PFSK-1 (cell line): ENCODE measurements around the gene THBS4.

Experiments used
- FOXP2 ChIP-seq: optimal IDR thresholded peaks from 2 replicates; pipeline ENCODE3; 2011; ENCODE audit warnings: borderline replicate concordance, control low read depth, inconsistent platforms; ENCODE audit not compliant: insufficient read depth; ENCODE audit errors: extremely low read length, extremely low read depth
- POLR2AphosphoS5 ChIP-seq: IDR thresholded peaks from 2 replicates; pipeline ENCODE4 v1.6.1; 2012; ENCODE audit warnings: low read depth, mild to moderate bottlenecking, control low read depth, low read length, moderate library complexity
- SIN3A ChIP-seq: IDR thresholded peaks from 2 replicates; pipeline ENCODE4 v1.6.1; 2012; ENCODE audit warnings: mild to moderate bottlenecking, low read length, moderate library complexity, borderline replicate concordance; ENCODE audit not compliant: insufficient read depth
- TAF1 ChIP-seq: IDR thresholded peaks from 2 replicates; pipeline ENCODE4 v1.6.1; 2012; ENCODE audit warnings: low read length, control low read depth, borderline replicate concordance; ENCODE audit not compliant: insufficient read depth
- TF ChIP-seq, protein P1 (sequence below), 2 experiments: IDR thresholded peaks; 2 replicates each; pipeline versions ENCODE4 v1.6.1 to v1.8.0; 2011 to 2012; ENCODE audit warnings: low read depth in 2 of 2, low read length in 2 of 2, control low read depth in 1 of 2, inconsistent platforms in 1 of 2, mild to moderate bottlenecking in 1 of 2, moderate library complexity in 1 of 2; ENCODE audit not compliant: insufficient read depth in 1 of 2

THBS4 gene

DNA sequence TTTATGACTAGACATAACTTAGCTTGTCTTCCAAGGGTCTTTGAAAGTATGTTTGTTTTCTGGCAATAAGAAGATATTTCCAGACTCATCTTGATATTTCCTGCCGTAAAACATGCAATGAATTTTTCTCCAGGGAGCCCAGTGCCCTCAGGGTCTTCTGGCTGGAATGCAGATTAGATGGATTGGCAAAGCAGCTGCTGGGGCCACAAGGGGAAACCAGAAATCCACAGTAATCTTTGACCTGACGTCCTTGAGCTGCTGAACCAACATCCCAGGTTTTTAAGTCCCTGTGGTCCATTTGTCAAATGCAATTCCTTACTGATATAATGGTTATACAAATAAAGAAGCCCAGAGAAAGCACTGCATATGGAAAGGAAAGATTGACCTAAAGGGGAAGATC, 93.0 kb downstream of the THBS4 start:
- TF ChIP-seq SIN3A: no peak
- no peak for TF ChIP-seq POLR2AphosphoS5
- TF ChIP-seq, protein P1, sequence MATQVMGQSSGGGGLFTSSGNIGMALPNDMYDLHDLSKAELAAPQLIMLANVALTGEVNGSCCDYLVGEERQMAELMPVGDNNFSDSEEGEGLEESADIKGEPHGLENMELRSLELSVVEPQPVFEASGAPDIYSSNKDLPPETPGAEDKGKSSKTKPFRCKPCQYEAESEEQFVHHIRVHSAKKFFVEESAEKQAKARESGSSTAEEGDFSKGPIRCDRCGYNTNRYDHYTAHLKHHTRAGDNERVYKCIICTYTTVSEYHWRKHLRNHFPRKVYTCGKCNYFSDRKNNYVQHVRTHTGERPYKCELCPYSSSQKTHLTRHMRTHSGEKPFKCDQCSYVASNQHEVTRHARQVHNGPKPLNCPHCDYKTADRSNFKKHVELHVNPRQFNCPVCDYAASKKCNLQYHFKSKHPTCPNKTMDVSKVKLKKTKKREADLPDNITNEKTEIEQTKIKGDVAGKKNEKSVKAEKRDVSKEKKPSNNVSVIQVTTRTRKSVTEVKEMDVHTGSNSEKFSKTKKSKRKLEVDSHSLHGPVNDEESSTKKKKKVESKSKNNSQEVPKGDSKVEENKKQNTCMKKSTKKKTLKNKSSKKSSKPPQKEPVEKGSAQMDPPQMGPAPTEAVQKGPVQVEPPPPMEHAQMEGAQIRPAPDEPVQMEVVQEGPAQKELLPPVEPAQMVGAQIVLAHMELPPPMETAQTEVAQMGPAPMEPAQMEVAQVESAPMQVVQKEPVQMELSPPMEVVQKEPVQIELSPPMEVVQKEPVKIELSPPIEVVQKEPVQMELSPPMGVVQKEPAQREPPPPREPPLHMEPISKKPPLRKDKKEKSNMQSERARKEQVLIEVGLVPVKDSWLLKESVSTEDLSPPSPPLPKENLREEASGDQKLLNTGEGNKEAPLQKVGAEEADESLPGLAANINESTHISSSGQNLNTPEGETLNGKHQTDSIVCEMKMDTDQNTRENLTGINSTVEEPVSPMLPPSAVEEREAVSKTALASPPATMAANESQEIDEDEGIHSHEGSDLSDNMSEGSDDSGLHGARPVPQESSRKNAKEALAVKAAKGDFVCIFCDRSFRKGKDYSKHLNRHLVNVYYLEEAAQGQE (IDR thresholded peaks at IDR 0.05; ENCODE audit: insufficient read depth in 1 of 2, low read depth in 2 of 2, low read length in 2 of 2): no peak
- no peak for TF ChIP-seq FOXP2
- no peak for TF ChIP-seq TAF1

DNA sequence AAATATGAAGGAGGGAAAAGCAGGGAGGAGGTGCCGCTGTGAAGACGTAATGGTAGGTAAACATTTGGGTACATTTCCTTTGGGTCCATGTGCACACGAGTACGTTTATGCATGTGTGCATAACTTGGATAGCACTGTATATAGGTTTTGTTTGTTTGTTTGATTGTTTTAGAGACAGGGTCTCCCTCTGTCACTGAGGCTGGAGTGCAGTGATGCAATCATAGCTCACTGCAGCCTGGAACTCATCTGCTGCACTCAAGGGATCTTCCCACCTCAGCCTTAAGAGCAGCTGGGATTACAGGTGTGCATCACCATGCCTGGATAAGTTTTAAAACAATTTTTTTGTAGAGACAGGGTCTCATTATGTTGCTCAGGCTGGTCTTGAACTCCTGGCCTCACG, 94.0 kb downstream of the THBS4 start:
- TF ChIP-seq TAF1 (no peak), SIN3A (no peak), POLR2AphosphoS5 (no peak), FOXP2 (no peak)
- TF ChIP-seq, protein P1 (IDR thresholded peaks at IDR 0.05; ENCODE audit: insufficient read depth in 1 of 2, low read depth in 2 of 2, low read length in 2 of 2): no peak
